HG02623 (cell line): ENCODE measurements around the gene GPR137.
"Not testable (repeated sequence)": the region's sequence is repeated elsewhere in the genome, so short reads cannot be mapped to it uniquely, and the experiment has no call there.

Experiments used
- ATAC-seq: cut with Tn5 transposase; IDR thresholded peaks from one replicate; pipeline ENCODE4 v1.9.1; 2021; ENCODE audit warnings: moderate library complexity; ENCODE audit not compliant: unreplicated experiment

GPR137 gene

GRCh38 chr11:64316672-64317324 lies 31.1 kb downstream of the GPR137 start:
- ATAC-seq, result no peak

- peak; percentile 62 for ATAC-seq
Measured at GRCh38 chr11:64317325-64317960, 31.8 kb downstream of the GPR137 start, which contains the start of gene TRMT112. TRMT112 (minus strand) TSS chr11:64317559; CDS start chr11:64317526, 33 bp downstream.

GRCh38 chr11:64317961-64318765 lies 32.5 kb downstream of the GPR137 start, which contains the start of gene PRDX5:
PRDX5 (plus strand) TSS chr11:64318121; CDS start chr11:64318216, 95 bp downstream.
- peak; percentile 60 for ATAC-seq

GRCh38 chr11:64318766-64319761 lies 33.4 kb downstream of the GPR137 start:
- no peak for ATAC-seq

- ATAC-seq, result no peak
Measured at GRCh38 chr11:64320556-64320955, 34.9 kb downstream of the GPR137 start.

- ATAC-seq, result no peak
Measured at GRCh38 chr11:64321026-64321425, 35.4 kb downstream of the GPR137 start.

GRCh38 chr11:64321533-64321932 lies 35.9 kb downstream of the GPR137 start:
- ATAC-seq, result no peak

GRCh38 chr11:64322925-64323260 lies 37.2 kb downstream of the GPR137 start:
- no peak for ATAC-seq

- no peak for ATAC-seq
Measured at GRCh38 chr11:64323373-64323772, 37.7 kb downstream of the GPR137 start.

GRCh38 chr11:64323984-64324383 lies 38.3 kb downstream of the GPR137 start:
- ATAC-seq, result not testable (repeated sequence)

GRCh38 chr11:64324692-64325469 lies 39.2 kb downstream of the GPR137 start:
- ATAC-seq, result no peak

- no peak for ATAC-seq
Measured at GRCh38 chr11:64327375-64327774, 41.7 kb downstream of the GPR137 start.

GRCh38 chr11:64327993-64328392 lies 42.3 kb downstream of the GPR137 start:
- ATAC-seq, result no peak

- ATAC-seq, result no peak
Measured at GRCh38 chr11:64330888-64331287, 45.2 kb downstream of the GPR137 start.

GRCh38 chr11:64331569-64332371 lies 46.1 kb downstream of the GPR137 start:
- no peak for ATAC-seq

- no peak for ATAC-seq
Measured at GRCh38 chr11:64333556-64333955, 47.9 kb downstream of the GPR137 start.

- ATAC-seq, result peak; percentile 81
Measured at GRCh38 chr11:64334764-64335735, 49.4 kb downstream of the GPR137 start.
